Activated CD4-positive, alpha-beta T cell treated with anti-CD3 and anti-CD28 coated beads, Interleukin-2, amount 50 U/mL, for 48 hours (primary cell): ENCODE measurements around the gene TEP1.

ENCODE experiments used
- DNase-seq, 2 experiments: peaks; one replicate each; pipeline ENCODE4 v3.0.0-alpha.2; 2020

Gene TEP1

DNA sequence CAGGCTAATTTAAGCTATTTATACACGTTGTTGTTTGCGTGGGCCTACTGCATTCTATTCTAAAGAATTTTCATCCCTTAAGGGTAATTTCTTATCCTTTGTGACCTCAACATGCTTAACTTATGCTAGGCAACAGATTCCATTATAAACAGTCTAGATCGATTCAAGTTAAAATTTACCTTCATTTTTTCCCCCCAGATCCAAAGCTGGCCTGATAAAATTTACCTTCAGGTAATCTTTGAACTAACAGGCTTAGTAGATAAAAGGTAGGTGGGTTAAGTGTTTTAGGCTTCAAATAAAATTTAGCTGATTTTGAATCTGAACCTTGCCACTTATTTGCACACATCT is 79.8 kb downstream of the TEP1 start:
- no peak for DNase-seq

DNA sequence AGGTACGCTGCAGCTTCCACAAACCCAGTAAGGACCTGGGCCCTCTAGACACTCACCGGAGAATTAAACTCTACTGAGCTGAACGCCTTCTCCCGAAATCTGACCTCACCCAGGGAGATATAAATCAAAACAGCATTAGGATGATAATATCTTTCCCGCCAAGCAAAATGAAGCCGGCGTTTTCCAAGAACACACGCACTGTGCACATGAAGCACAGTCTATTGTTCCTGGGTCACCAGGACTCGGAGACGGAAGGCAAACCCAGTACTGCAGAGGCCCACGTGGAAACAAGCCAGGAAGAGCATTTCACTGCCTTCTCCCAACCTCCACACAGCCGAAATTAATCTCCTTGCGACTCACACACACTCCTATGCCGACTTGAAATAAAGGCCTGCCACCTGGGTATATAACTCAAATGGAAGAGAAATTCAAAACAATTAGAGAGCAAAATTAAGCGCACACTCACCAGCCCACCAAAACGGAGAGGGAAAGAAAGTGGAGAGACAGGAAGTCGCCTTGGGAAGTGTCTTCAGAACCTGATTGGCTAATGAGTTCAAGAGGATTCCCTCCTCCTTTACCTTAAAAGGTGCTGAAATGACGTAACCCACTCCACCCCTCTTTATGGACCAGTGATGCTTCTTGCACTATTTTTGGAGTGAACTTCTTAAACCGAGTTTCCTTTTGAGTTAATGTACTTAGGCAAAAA is 80.4 kb downstream of the TEP1 start, which contains the start of gene CCNB1IP1:
CCNB1IP1 (minus strand) TSS at position 492 of the 706 bp plus-strand sequence. CDS start 16,756 bp downstream, outside the sequence.
- peak; percentile 31 to 49 for DNase-seq

DNA sequence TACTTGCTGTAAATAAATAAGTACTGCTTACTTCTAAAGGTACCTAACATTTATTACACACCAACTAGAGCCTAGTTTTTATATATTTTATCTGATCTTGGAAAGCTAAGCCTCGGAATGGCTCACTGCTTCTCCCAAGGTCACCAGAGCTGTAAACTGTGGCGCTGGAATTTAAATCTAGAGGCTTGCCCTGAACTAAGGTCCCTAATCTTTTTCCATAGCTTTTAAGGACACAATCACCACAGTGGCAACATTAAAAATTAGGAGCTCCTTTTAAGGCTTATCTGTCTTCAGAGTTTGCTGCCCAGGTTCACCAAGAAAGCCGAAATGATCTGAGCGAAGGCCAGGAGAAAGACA is 80.9 kb downstream of the TEP1 start:
- no peak for DNase-seq

DNA sequence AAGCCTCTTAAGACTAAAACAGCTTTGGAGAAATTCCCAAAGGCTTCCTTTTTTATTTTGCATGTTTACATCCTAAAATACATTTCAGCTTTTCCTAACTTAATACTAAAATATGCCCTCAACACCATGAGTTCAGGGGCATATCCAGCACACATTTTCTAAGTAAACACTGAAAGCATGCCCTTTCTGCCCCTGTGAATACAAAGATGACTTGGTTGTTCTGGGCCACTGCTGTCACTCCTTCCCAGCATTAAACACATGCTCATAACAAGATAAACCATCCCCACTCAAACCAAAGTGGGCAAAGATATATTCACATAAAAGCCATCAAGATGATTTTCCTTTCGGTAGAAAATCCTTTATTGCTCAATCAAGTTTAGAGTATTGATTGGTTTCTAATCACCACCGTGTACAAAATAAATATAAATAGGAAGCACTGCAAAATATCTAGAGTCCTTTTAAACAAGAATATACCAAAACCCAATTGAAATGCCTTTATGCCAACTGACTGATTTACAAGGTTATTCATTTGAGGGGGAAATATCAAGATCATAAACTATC is 82.2 kb downstream of the TEP1 start:
- DNase-seq, result no peak

DNA sequence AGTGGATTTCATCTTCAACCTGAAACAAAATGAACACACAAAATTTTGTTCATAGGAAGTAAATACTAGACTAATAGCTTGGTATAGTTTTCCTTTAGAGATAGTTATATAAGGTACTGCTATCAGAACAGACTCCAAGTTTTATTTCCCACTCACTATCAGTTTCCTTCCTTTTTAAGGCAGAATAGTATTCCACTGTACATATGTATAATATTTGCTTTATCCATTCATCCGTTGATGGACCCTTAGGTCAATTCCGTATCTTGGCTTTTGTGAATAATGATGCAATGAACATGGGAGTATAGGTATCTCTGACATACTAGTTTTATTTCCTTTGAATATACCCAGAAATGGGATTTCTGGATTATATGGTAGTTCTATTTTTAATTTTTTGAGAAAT is 83.9 kb downstream of the TEP1 start:
- no peak for DNase-seq

DNA sequence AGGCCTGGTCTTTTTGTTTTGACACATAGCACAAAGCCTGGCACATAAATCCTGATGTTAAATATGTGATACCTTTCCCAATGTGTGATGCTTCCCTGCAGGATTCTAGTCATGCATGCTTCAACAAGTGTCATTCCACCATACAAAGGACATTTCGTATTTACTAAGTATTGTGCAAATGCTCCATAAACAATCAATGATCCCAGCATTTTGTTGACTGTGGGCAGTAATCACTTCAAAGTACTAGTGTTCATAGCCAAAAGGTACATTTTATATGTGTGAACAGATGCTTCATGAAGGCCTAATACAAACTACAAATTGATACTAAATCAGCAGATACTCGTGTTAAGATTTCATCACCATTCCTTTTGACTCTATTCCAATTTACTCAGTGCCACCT is 84.6 kb downstream of the TEP1 start:
- no peak for DNase-seq

DNA sequence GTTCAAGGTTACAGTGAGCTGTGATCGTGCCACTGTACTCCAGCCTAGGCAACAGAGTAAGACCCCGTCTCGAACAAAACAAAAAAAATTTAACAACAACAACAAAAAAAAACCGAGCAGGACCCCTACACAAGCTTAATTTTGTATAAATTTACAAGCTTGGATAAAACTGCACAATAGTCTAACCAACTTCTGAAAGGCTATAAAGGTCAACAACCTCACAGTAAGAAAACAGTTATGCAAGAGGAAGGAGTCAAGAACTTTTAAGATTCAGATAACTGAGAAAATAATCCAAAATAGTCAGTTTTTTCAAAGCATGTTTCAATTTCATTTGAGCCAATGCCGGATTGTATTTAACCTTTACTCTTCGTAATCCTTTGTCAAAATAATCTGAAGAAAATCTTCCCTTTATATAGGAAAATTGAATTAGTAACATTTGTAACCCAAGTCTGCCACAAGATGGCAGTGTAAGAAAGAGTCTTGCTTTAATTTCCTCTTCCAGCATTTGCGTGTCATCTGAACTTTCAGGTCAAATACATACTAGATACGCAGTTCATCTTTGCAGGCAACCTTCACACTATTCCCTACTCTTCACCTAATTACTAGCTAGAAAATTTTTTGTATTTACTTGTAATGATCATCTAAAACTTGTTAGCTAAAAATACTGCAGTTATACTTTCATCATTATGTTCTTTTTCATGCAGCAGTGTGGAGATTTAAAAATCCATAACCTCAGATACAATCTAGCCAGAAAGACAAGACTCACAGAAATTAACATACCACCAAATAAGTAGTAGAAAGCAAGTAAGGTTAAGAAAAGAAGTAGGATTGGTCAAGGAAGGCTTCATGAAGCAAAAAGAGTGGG is 86.1 kb downstream of the TEP1 start:
- DNase-seq, result no peak

DNA sequence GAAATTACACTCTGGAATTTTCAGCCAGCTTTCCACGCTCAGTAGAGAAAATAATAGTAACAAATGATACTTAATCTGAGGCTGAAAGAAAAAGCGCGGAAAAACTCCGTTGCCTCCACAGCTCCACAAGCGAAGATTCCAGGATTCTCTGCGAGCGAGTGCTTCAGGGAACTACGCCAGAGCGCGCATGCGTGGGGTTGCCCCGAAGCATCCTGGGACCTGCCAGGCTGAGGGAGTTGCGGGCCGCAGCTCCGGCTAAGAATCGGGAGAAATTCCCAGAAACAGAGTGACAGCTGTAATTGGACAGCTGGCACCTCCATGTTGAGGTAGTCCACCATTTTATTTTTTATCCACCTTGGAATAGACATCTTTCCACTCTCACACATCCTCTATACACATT is 95.6 kb downstream of the TEP1 start:
- DNase-seq, result no peak
